ENCODE results near the gene SPO11.

Gene SPO11, protein sequence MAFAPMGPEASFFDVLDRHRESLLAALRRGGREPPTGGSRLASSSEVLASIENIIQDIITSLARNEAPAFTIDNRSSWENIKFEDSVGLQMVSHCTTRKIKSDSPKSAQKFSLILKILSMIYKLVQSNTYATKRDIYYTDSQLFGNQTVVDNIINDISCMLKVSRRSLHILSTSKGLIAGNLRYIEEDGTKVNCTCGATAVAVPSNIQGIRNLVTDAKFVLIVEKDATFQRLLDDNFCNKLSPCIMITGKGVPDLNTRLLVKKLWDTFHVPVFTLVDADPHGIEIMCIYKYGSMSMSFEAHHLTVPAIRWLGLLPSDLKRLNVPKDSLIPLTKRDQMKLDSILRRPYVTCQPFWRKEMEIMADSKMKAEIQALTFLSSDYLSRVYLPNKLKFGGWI

GRCh38 chr20:57329608-57330221, at the start of gene SPO11:
SPO11 (plus strand) TSS chr20:57329803; CDS start chr20:57329868, 65 bp downstream.
- DNase-seq = no peak

- DNase-seq = no peak
Measured at GRCh38 chr20:57280221-57280620, 49.4 kb upstream of the SPO11 start.

GRCh38 chr20:57281900-57282299, 47.7 kb upstream of the SPO11 start:
- no peak for DNase-seq

- no peak for DNase-seq
Measured at GRCh38 chr20:57282670-57283361, 46.8 kb upstream of the SPO11 start.

DNA sequence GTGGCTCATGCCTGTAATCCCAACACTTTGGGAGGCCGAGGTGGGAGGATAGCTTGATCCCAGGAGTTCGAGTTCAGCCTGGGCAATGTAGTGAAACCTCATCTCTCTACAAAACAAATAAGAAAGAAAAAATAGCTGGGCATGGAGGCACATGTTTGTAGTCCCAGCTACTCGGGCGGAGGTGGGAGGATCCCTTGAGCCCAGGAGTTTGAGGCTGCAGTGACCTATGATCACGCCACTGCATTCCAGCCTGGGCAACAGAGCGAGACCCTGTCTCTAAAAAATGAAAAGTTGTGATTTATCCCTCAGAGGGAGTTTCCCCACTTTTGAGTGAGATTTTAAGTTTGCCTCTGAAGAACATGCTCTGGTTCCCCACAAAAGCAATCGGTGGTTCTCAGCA, 45.7 kb upstream of the SPO11 start:
- no peak for DNase-seq

GRCh38 chr20:57287007-57287880, 42.4 kb upstream of the SPO11 start:
- no peak for DNase-seq

GRCh38 chr20:57287901-57288300, 41.7 kb upstream of the SPO11 start:
- no peak for DNase-seq

- DNase-seq = no peak
Measured at GRCh38 chr20:57288651-57289277, 40.8 kb upstream of the SPO11 start.

- DNase-seq = no peak
Measured at GRCh38 chr20:57289391-57290177, 40.0 kb upstream of the SPO11 start.

- no peak for DNase-seq
Measured at GRCh38 chr20:57290178-57290484, 39.5 kb upstream of the SPO11 start.

GRCh38 chr20:57291003-57291402, 38.6 kb upstream of the SPO11 start:
- DNase-seq = no peak

DNA sequence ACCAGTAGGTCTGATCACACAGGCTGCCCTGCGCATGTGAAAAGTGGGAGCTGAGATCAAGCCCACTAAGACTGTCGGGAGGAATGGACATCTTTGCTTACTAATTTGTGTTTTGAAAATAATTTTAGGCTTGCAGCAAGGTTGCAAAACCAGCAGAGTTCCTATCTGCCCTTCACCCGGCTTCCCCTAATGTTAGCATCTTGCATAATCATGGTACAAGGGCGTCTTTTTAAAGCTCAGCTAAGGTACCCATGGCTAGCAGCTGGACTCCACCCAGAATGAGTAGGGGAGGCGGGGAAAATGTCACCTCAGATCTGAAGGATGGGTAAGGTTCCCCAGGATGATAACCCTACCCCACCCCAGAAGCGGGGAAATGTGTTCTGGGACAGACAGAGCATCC, 37.9 kb upstream of the SPO11 start:
- DNase-seq = no peak

DNA sequence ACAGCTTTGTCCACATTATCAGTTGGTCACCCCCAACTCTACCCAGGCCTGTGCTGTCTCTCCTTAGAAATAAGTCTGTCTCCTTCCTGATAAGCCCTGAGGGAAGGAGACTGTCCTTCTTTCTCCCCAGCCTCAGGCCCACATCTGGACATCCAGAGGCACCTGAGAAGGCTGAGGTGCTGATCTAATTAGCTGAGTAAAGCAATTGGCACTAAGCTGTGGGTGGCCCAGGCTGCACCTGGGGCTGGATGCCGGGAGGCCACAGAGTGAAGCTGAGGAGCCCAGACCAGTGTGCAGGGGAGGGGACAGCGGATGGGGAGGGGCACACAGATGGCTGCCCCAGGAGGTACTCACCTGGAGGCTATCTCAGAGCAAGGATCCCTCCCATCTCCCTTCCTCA, 37.0 kb upstream of the SPO11 start:
- DNase-seq = no peak

GRCh38 chr20:57293995-57294394, 35.6 kb upstream of the SPO11 start:
- no peak for DNase-seq

- no peak for DNase-seq
Measured at GRCh38 chr20:57294550-57294949, 35.1 kb upstream of the SPO11 start.

DNA sequence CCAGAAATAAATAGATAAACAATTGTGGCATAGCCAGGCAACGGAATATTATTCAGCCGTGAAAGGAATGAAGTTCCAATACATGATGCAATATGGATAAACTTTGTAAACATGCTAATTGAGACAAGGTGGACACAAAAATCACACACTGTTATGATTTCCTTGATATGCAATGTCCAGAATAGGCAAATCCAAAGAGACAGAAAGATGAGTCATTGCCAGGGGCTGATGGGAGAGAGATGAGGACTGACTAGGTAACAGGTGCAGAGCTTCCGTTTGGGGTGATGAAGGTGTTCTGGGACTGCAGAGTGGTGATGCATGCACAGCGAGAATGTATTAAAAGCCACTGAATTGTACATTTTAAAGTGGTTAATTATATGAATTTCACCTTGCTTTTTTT, 31.1 kb upstream of the SPO11 start:
- DNase-seq = no peak

DNA sequence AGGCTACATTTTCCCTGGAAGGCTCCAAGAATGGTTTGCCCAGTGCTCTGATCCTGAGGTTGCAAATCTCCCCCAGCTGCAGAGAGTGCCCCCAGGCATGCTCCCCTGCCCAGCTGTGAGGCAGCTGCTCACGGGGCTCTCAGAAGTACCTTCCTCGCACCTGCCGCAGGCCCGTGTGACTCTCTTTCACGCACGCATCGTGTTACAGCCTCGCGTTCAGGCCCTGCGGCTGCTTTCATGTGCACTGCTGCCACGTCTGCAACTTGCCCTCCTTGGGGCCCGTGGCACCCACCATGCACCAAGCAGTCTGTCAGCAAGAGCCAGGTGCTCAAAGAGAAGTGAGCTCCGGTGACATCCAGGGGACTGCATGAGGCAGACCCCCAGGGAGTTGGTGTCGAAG, 28.6 kb upstream of the SPO11 start:
- DNase-seq = no peak

- no peak for DNase-seq
Measured at GRCh38 chr20:57306747-57307146, 22.9 kb upstream of the SPO11 start.

DNA sequence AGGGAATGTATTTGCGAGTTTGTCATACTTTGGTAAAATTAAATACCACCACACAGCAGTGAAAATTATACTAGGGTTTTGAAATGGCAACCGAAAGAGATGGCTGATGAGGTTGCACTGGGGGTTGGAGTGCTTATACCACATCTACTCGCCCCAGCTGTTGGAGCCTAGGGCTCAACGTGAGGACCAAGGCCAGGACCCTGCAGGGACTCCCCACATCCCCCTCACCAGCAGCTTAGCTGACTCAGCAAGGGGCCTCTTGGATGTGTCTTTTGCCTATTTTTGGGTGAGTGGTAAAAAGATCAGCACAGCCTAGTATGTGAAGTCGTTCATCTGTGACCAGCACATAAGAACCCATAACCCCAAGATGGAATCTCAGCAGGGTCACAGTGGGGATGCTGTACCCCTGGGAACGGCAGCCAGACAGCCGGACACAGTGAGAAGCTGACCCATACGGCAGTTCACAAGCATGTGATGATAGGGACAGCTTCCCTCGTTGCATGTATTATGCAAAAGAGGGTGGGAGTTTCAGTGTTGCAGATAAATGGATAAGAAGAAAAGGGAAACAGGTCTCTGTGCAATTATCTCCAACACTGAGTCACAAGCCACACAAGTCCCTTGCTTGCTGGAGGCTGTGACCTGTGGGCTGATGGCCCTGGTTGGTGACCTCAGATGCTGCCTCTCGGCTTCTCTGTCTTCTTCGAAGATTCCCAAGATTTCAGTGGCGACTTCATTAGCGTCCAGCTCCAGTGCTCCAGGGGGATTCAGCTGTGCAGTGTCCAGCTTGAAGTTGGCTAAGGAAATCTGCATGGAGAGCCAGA, 20.9 kb upstream of the SPO11 start:
- DNase-seq = no peak

DNA sequence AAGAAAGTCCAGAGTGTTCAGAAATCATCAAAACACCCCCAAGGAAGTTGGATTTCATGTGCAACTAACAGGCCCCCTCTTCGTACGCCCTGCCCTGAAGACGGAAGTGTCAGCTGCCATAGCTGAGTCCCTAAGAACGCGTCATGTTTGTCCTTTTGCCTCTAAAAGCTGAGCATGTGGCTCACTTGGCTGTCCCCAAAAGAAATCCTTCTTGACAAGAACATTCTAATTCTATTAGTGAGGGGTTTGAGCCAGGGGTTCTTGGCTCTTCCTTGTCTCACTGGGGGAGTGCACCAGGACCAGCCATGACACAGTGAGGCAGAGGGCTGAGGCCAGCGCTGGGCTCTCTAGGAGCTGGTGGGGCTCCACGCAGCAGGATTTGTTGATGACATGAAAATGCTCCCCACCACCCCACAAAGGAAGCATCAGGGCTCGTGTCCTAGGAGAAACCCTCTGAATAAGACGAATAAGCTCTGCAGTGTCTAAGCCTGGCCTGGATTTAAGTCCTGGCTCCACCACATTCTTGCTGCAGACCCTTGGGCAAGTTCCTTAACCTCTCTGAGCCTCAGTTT, 20.0 kb upstream of the SPO11 start:
- no peak for DNase-seq

All from amniotic stem cell (primary cell).